CD4-positive, alpha-beta T cell treated with Interleukin-17A for 4 hours (primary cell): ENCODE measurements around the gene TACC2.

Source experiments
- DNase-seq: peaks from one replicate; pipeline ENCODE4 v3.0.0-alpha.2; 2020; ENCODE audit warnings: mixed read lengths

The TACC2 gene

DNA sequence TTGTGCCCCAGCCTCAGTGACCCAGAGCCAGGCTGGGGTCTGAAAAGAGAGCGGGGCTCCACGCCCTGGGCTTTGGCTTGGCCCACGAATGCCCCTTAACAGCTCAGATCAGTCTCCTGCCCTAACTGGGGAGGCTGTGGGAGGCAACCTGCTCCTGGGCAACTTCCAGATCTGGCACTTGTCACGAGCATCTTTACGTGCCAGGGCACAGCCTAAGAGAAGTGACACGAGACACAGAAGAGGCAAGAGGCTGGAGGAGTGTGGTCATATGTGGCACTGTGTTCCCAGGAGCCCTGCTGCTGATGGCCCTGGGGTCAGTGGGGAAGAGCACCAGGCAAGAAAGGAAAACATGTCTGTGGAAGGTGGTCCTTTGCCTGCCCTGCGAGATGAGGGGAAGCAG, 184.4 kb downstream of the TACC2 start:
- no peak for DNase-seq

DNA sequence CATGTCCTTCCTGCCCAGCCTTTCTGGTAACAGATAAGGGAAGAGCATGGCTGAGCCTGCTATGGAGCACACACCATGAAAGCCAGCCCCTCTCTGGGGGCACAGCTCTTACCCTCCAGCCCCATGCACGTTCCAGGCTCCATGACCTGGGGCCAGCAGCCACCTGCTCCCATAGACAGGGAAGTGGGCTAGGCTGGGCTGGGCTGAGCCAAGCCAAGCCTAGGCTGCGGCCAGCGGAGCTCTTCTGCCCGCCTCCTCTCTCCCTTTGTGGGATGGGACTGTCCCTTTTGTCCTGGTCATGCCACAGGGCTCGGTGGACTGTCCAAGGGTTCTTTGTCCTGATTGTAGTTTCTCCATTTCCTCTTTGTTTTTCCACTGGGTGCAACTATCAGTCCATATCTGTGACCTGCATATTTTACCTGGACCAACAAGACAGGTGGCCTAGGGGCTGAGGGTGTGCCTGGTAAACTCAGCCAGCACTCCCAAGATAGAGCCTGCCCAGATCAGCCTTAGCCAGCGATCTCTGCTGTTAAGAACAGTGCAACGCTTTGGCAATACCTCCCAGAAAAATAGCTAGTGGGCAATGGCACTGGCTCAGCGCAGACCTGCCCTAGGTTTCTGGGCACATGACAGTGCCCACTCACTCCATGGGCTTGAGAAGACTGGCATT, 184.9 kb downstream of the TACC2 start:
- no peak for DNase-seq

- no peak for DNase-seq
Measured at GRCh38 chr10:122176232-122177213, 187.6 kb downstream of the TACC2 start.

- no peak for DNase-seq
Measured at GRCh38 chr10:122178655-122179054, 189.7 kb downstream of the TACC2 start.

- DNase-seq = no peak
Measured at GRCh38 chr10:122181041-122181732, 192.2 kb downstream of the TACC2 start.

DNA sequence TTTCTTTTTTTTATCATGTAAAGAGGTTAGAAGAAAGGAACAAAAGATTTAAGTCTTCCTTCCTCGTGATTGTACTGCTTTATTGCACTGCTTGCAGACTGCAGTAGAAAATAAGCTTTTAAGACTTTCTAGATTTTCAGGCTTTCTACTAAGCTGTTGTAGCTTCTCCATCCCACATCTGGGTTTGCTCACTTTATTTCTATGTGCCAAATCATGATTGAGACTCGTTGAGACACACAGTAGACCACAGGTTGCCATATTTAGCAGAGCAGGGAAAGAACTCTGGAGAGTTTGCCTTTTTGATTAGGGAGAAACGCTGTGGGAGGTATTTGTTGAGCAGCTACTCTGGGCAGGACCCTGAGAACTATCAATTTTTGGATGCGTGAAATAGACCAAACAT, 192.9 kb downstream of the TACC2 start:
- DNase-seq = no peak

- no peak for DNase-seq
Measured at GRCh38 chr10:122182308-122182707, 193.3 kb downstream of the TACC2 start.

DNA sequence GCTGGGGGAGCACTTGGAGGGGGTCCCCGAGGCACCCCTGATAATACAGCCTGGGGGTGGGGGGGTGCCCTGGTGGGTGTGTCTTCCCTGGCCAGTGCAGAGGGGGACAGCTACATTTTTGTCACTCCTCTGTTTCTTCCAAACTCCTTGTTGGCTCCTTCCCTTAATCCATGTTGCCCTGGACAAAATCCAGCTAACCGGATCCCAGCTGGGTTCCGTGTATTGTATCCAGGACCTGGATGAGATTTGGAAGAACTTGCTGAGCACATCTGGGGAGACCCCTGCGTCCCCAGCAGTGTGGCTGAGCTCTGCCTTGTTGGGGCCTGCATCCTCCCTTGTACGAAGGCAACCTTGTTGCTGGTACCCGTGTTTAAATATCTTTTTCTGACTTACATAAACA, 195.3 kb downstream of the TACC2 start:
- no peak for DNase-seq

- DNase-seq = no peak
Measured at GRCh38 chr10:122185643-122186042, 196.7 kb downstream of the TACC2 start.

GRCh38 chr10:122186816-122187810, 198.2 kb downstream of the TACC2 start:
- DNase-seq = no peak

DNA sequence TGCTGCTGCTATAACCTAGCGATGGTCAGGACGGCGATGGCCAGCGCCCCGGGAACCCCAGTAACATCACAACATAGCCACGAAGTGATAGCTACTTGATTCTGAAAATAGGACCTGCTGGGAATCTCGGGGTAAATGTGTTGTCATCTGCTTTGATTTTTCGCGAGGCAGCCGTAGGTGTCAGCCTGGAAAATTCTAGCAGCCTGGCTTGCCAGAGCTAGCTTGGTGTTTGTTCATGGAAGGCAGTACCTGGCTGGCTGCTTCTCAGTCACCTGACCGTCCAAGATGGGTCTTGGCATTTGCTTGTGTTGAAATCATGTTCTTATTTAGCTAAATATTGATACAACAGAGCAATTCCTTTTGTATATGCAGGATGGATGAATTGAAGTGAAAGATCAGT, 199.7 kb downstream of the TACC2 start:
- no peak for DNase-seq

GRCh38 chr10:122189185-122189584, 200.2 kb downstream of the TACC2 start:
- no peak for DNase-seq

GRCh38 chr10:122190176-122190943, 201.4 kb downstream of the TACC2 start:
- no peak for DNase-seq

- no peak for DNase-seq
Measured at GRCh38 chr10:122191936-122192541, 203.1 kb downstream of the TACC2 start.

DNA sequence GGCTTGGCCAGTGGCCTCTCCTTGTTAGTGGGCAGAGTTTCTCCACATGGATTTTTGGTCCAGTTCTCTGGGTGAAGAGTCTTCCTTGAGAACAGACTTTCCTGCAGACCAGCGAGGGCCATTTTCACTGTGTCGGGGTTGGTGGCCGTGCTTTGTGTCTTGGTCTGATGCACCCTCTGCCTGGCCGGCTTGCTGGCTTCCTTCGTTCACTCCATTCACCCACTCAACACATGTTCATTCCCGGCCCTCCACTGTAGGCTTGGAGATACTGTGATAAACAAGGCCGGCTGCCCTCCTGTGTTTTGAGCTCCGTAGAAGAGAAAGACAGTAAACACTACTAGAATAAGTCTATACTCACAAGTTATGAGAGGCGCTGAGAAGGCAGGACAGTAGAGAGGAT, 205.3 kb downstream of the TACC2 start:
- no peak for DNase-seq

DNA sequence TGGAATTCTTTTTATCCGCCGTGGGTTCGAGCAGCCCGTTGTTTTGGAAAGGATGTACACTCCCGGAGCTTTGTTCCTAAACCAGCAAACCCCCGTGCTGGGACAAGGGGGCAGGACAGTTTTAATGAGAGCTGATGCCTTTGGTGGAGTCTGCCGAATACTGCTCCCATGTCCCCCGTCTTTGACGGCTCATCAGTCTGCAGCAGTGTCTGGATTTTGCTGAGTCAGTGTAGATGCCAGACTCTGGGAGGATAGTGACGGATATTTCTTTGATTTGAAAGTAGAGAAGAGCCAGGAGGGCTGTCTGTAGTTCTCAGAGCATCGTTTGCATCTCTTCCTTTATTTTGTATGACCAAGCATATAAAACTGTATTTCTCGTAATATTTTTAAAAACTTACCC, 207.3 kb downstream of the TACC2 start:
- DNase-seq = no peak

DNA sequence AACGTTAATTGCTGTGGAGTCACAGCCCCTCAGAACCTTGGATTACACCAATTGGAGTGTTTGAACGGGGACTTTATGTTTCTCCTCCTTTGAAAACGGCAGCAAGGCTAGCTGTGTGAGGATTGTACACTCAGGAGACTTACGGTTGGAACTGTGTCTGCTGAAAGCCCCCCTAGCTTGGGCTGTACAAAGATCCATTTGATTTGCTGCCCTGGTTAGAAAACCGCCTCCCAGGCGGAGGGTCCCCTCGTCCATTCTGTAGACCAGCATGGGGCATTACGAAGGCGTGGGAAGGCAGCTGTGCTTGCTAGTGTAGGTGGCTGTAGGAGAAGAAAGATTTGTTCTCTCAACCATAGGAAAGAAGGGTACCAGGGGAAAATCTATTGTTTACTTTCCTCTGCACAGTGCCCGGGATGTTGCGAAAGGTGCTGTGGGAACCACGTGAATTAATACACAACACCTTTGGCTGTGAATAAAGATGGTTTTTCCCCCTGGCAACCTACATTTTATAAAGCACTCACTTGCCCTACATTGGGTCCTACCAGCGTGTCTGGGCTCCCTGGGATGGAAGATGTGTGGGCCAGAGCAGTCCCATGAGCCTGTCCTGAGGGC, 208.8 kb downstream of the TACC2 start:
- DNase-seq = no peak

DNA sequence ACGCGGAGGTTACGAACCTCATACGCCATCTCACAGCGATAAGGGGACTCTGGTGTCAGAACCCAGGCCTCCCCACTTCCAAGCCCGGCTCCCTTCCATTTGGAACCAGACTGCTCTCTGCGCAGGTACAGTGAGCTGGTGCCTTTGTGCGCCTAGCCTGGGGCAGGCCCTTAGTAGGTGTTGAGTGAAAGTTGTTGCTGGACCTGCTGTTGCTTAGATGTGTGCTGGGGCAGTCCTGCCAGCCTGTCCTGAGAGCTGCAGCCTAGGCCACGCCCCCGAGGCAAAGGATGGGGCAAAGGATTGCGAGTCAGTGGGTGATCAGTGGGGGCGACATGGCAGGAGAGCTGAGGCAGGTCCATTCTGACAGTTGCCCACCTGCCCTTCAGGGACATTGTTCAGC, 209.7 kb downstream of the TACC2 start:
- no peak for DNase-seq

- no peak for DNase-seq
Measured at GRCh38 chr10:122199070-122199469, 210.1 kb downstream of the TACC2 start.

GRCh38 chr10:122199689-122200088, 210.7 kb downstream of the TACC2 start:
- DNase-seq = no peak

DNA sequence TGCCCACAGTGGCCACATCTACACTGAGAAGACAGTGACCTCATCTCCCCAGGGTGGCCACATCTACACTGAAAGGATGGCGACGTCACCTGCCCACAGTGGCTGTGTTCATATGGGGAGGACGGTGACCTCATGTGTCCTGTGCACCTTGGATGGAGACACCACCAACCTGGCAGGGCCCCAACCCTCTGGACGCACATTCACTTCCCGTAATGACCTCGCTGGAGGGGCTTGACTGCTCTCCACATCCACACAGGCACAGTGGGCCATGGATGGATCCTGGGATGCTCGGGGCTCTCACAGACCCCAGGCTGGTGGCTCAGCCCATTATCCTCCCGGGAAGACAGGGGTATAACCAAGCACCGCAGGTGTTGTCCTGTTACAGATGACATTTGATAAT, 212.4 kb downstream of the TACC2 start:
- no peak for DNase-seq
